ENCODE data around the gene PHF19.

Gene PHF19

DNA sequence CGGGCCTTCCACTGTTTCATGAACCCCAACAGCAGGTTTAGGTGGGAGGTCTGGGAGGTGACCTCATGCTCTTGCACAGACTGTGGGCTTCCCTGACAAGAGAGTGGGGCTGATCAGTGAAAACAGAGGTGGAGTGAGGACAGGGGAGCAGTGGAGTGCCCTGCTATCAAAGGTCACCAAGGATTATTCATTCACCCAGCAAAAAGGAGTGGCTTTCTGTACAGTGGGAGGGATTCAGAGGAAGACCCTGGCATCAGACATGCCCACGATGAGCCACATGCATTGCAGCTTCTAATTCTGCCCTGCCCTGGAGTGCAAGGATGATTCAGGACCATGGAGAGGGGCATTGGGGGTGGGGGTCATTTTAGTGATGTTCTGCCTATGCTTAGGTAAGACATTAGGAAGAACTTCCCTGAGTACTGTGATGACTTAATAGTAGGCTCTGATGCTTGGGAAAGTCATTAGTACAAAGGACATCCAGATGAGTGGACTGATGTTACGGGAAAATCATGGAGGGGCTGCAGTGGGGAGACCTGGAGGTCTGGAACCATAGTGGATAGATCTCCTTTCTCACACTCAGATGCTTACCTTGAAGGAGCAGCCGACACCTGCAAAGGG is 36.8 kb upstream of the PHF19 start:
- DNase-seq (ENCODE audit: low read depth): no peak

DNA sequence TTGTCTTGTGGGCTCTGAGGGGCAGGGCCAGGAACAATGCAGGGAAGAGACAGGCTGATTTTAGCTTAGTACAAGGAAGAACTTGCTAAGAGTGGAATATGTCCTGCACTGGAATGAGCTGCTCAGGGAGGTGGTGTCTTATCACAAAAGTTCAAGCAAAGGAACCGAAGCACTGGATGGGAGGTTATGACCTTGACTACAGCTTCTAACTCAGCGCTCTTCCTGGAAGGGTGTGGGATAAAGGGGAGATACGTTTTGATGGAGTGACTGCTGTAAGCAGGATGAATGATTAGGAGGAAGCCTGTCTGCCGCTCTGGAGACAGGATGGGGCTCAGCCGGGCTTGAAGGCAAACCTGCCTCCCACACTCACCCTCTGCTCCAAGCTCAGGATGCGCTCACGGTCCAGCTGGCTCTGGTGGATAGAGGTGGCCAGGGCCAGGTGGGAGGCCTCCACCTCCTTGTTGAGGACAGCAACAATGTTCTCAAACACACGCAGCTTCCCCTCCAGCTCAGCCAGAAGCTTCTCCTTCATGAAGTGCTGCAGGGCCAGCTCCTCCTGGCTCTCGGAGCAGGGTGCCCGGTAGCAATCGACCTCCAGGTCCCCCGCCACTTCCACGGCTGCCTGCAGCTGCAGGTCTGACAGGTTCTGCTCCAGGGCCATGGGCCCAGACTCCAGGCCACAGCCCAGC is 36.1 kb upstream of the PHF19 start:
- no peak for DNase-seq (ENCODE audit: low read depth)

DNA sequence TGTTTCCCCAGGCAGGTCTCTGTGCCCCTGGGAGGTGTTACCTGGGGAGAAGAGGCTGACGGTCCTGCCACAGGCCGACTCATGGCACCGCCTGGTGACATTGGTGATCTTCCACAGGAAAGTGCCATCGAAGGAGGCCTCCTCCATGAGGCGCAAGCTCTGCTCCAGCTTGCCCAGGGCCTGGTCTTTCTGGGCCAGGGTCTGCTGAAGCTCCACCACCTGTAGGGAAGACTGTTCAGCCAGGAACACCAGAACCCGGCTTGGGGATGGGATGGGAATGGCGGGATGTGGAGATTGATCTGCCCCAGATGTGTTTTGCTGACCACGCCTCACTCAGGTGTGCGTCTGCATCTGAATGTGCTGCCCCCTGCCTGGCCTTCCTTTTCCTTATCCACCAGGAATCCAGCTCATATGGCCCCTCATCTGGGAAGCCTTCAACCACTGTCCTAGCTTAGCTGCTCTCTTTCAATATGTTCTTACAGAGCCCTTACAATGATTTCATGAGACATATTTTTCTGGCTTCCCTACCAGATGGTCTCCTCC is 34.4 kb upstream of the PHF19 start:
- DNase-seq (ENCODE audit: low read depth): no peak

GRCh38 chr9:120910643-120911042 is 33.7 kb upstream of the PHF19 start:
- no peak for DNase-seq (ENCODE audit: low read depth)

DNA sequence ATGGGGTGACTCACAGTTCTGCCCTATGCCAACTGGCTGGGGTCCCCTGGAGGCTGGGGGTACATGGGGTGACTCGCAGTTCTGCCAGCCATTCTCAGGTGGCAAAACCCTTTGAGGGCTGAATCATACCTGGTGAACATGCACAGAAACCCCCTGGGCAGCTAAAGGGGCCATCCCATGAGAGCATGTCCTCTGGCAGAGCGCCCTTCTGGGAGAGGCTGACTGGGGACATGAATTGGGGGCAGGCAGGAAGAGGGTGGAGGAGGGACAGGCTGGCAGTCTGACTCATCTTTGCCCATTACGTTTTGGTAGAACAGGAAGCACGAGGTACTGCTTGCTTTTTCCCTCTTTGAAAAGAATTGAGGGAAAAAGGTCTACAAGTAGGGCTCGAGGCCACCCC is 32.9 kb upstream of the PHF19 start:
- DNase-seq (ENCODE audit: low read depth): peak; percentile 38

DNA sequence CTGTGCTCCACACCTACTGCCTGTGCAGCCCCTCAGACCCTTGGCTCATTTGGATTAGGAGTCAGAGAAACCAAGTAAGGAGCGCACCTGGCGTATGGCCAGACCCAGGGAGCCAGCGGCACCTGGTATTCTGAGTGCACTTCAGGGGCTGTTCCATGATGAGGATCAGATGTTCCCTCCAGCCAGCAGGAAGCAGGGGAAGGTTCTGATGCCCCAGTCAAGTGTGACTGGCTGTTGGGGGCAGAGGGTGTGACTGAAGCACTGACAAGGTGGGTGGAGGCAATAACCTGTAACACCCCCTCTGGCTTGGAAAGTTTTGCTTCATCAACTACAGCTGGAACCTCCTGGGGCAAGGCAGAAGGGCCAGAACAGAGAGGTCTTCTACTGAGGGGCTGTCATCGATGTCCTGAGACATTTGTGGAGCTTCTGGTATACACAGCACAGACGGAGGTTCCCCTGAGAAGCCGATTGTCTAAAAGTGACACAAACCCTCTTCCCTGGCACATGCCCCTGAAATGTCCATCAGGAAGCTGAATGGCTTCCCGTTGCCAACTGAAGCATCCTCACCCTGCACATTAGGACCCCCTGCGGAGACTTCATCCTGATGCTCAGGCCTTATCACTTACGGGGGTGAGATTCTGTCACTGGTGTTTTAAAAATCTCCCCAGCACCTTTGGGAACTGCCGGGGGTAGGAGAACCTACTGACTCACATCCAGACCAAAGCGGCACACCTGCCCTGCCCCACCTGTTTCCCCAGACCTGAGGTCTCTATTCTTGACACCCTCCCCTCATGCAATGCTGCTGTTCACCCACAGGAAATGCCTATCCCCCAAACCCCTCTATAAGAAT is 28.6 kb upstream of the PHF19 start:
- no peak for DNase-seq (ENCODE audit: low read depth)

DNA sequence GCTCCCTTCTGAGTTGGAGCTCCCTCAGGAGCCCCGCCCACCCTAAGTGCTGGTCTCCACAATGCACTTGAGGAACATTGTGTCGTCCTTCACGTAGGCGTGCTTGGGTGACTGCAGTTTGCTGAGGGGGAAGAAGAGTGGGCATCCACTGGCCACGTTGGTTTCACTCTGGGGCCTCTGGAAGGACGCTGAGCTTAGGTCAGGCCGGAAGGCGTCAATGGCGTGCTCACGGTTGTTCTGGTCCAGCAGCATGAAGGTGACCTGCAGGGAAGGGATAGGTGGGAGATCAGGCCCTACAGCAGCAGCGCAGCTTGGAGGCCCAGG is 28.0 kb upstream of the PHF19 start:
- no peak for DNase-seq (ENCODE audit: low read depth)

GRCh38 chr9:120904061-120904977 is 27.3 kb upstream of the PHF19 start:
- DNase-seq (ENCODE audit: low read depth): peak; percentile 64

- no peak for DNase-seq (ENCODE audit: low read depth)
Observed at GRCh38 chr9:120902569-120903535, 25.9 kb upstream of the PHF19 start.

GRCh38 chr9:120901755-120902568 is 25.0 kb upstream of the PHF19 start:
- no peak for DNase-seq (ENCODE audit: low read depth)

GRCh38 chr9:120900824-120901223 is 23.8 kb upstream of the PHF19 start:
- DNase-seq (ENCODE audit: low read depth): no peak

DNA sequence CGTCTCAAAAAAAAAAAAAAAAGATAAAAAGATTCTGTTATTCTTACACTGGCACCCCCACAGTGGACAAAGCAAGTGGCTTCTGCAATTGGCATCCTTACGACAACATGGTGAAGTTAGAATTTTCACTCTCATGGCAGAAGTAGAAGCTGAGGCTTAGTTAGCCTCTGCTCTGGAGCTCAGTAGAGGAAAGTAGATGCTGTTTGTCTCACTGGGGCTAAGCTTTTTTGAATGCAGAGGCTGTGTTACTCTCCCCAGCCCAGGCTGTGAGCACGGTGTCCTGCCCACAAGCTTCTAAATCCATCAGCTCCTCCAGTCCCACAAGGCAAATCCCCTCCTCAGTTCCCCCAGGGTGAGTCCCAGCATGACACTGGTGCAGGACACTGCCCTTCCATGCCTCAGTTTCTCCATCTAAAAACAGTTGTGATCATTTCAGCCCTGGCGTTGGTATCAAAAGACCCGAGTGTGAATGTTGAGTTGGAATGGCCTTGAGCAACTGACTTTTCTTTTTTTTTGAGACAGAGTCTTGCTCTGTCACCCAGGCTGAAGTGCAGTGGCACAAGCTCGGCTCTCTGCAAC is 22.6 kb upstream of the PHF19 start:
- DNase-seq (ENCODE audit: low read depth): no peak

DNA sequence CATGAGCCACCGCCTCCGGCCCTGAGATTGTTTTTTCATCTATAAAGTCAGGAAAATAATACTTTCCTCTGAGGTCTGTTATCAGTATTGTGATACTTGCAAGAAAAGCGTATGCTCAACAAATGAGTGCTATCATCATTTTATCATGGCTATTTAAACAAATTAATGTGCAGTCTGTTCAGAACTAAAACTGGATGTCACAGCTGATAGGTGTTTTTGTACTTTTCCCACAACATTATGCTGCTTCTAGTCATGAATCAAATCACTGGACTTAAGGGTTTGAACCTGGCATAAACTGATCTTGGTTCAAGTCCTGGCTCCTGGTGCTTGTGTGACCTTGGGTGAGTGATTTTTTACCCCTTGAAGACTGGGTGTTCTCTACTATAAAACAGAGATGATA is 21.4 kb upstream of the PHF19 start:
- no peak for DNase-seq (ENCODE audit: low read depth)

- DNase-seq (ENCODE audit: low read depth): no peak
Observed at GRCh38 chr9:120895951-120896350, 19.0 kb upstream of the PHF19 start.

DNA sequence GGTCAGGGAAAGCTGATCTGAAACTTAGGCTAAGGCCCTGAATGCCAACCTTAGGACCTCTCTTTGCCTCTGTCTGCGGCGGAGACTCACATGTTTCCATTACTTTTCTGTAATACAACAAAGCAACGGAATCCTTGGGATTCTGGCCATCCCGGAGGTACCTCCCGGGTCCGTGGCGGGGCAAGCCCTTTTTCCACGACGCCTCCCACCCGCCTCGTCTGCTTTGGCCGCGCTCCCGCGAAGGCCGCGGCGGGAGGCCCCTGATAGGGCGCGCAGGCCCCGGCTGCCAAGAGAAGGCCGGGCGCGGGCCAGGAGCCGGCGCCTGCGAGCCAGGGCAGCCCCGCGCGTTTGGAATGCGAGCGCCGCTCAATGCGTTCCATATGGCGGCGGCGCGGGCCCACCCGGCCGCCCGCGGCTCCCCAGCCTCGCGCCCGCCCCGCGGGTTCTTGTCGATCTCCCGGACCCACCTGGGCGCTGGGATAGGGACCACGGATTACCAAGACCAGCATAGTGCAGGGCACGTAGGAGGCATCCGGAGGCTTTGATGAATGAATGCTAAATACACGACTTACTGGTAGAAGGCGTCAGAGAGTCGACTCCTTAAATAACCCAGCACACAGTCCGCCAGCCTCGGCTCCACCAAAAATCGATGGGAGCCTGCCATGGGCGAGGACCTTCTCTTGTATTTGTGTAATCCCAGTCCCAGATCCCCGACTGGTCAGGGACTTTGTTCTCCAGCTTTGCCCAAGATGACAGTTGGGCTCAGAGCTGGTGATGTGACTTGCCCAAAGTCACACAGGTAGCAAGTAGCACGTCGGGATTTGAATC is 17.5 kb upstream of the PHF19 start:
- no peak for DNase-seq (ENCODE audit: low read depth)

- no peak for DNase-seq (ENCODE audit: low read depth)
Observed at GRCh38 chr9:120893611-120894307, 16.8 kb upstream of the PHF19 start.

- peak; percentile 49 for DNase-seq (ENCODE audit: low read depth)
Observed at GRCh38 chr9:120892748-120893610, 16.0 kb upstream of the PHF19 start.
